Stimulated activated CD8-positive, alpha-beta memory T cell treated with anti-CD3 and anti-CD28 coated beads, Interleukin-7, amount 100 ng/mL, for 1 hour (primary cell): ENCODE data around the gene MDM4.
"Not testable (repeated sequence)": the region's sequence is repeated elsewhere in the genome, so short reads cannot be mapped to it uniquely, and the experiment has no call there.

Experiments
- DNase-seq, 2 donors: peaks; one replicate each; pipeline ENCODE4 v3.0.0-alpha.2; 2020; ENCODE audit warnings: low read depth in 2 of 2

The MDM4 gene

GRCh38 chr1:204517382-204517781, 1.2 kb downstream of the MDM4 start:
- not testable (repeated sequence) for DNase-seq

GRCh38 chr1:204520834-204521709, 4.9 kb downstream of the MDM4 start:
- DNase-seq: no peak

GRCh38 chr1:204521941-204522521, 5.8 kb downstream of the MDM4 start:
- not testable (repeated sequence) for DNase-seq

GRCh38 chr1:204523605-204524215, 7.5 kb downstream of the MDM4 start:
- DNase-seq: no peak

GRCh38 chr1:204524986-204525385, 8.8 kb downstream of the MDM4 start:
- no peak for DNase-seq

- no peak for DNase-seq
Measured at GRCh38 chr1:204528241-204528640, 12.0 kb downstream of the MDM4 start.

- no peak for DNase-seq
Measured at GRCh38 chr1:204528677-204529076, 12.5 kb downstream of the MDM4 start.

- DNase-seq: no peak
Measured at GRCh38 chr1:204529371-204529895, 13.2 kb downstream of the MDM4 start.

- DNase-seq: no peak
Measured at GRCh38 chr1:204530932-204531331, 14.7 kb downstream of the MDM4 start.

GRCh38 chr1:204532832-204533231, 16.6 kb downstream of the MDM4 start:
- no peak for DNase-seq

- no peak for DNase-seq
Measured at GRCh38 chr1:204541626-204542025, 25.4 kb downstream of the MDM4 start.

GRCh38 chr1:204544321-204544720, 28.1 kb downstream of the MDM4 start:
- DNase-seq: no peak

- DNase-seq: no peak
Measured at GRCh38 chr1:204545202-204545601, 29.0 kb downstream of the MDM4 start.

GRCh38 chr1:204545881-204546280, 29.7 kb downstream of the MDM4 start:
- DNase-seq: no peak

GRCh38 chr1:204548265-204548664, 32.1 kb downstream of the MDM4 start:
- no peak for DNase-seq

GRCh38 chr1:204549313-204549712, 33.1 kb downstream of the MDM4 start:
- no peak for DNase-seq

GRCh38 chr1:204550926-204551325, 34.7 kb downstream of the MDM4 start:
- DNase-seq: no peak

- no peak for DNase-seq
Measured at GRCh38 chr1:204556458-204557052, 40.3 kb downstream of the MDM4 start.

GRCh38 chr1:204558467-204558866, 42.3 kb downstream of the MDM4 start:
- DNase-seq: no peak

GRCh38 chr1:204560002-204560401, 43.8 kb downstream of the MDM4 start:
- not testable (repeated sequence) for DNase-seq

GRCh38 chr1:204560590-204561150, 44.5 kb downstream of the MDM4 start:
- no peak for DNase-seq
